CD8-positive, alpha-beta memory T cell (primary cell): ENCODE measurements around the gene MAGEF1. TPM values are rescaled to one million over a fixed set of nuclear protein-coding genes. Genes with fewer than 3 reads are reported as not detected.

Source experiments
- CTCF ChIA-PET: fragments of 350-600 bp; sonication (Branson Sonifier 250); formaldehyde crosslinking; loops from one replicate; lab custom pipeline; 2021; ENCODE audit warnings: antibody characterized with exemption; lab: Charles Lee
- POLR2A ChIA-PET: fragments of 350-600 bp; sonication (Branson Sonifier 250); formaldehyde crosslinking; loops from one replicate; lab custom pipeline; 2021; ENCODE audit warnings: antibody characterized with exemption; lab: Charles Lee
- DNase-seq, 5 donors: peaks; one replicate each; pipeline versions ENCODE4 v3.0.0 to v3.0.0-alpha.2; 2020 to 2022; ENCODE audit warnings: mixed read lengths in 1 of 5
- H3K27ac ChIP-seq: one replicate; pipeline ENCODE4 v1.7.0; 2013; ENCODE audit warnings: low read depth, mild to moderate bottlenecking, low read length, moderate library complexity
- H3K27me3 ChIP-seq: 2 replicates; pipeline ENCODE4 v1.7.0; 2013; ENCODE audit warnings: low read length, mild to moderate bottlenecking; ENCODE audit not compliant: insufficient read depth, poor library complexity, severe bottlenecking
- H3K36me3 ChIP-seq: 2 replicates; pipeline ENCODE4 v1.7.0; 2013; ENCODE audit warnings: mild to moderate bottlenecking, low read length, moderate library complexity; ENCODE audit not compliant: insufficient read depth
- H3K4me1 ChIP-seq: 2 replicates; pipeline ENCODE4 v1.7.0; 2013; ENCODE audit warnings: mild to moderate bottlenecking, low read length, moderate library complexity; ENCODE audit not compliant: insufficient read depth
- H3K4me3 ChIP-seq: 2 replicates; pipeline ENCODE4 v1.7.0; 2013; ENCODE audit warnings: mild to moderate bottlenecking, low read length
- H3K9me3 ChIP-seq: 2 replicates; pipeline ENCODE4 v1.7.0; 2013; ENCODE audit warnings: mild to moderate bottlenecking, low read length
- H3K27ac Mint-ChIP-seq, 8 donors: one replicate each; pipeline ENCODE4 v1.8.0; 2020 to 2021; ENCODE audit warnings: mixed read lengths in 8 of 8, mild to moderate bottlenecking in 6 of 8, inconsistent platforms in 3 of 8, moderate library complexity in 3 of 8
- H3K27me3 Mint-ChIP-seq, 2 donors: one replicate each; pipeline ENCODE4 v1.8.0; 2020 to 2021; ENCODE audit warnings: mixed read lengths in 2 of 2, mild to moderate bottlenecking in 1 of 2, moderate library complexity in 1 of 2
- H3K36me3 Mint-ChIP-seq, 3 donors: one replicate each; pipeline ENCODE4 v1.8.0; 2020 to 2021; ENCODE audit warnings: mixed read lengths in 3 of 3, inconsistent platforms in 1 of 3, mild to moderate bottlenecking in 1 of 3
- H3K4me1 Mint-ChIP-seq, 3 donors: one replicate each; pipeline ENCODE4 v1.8.0; 2020 to 2021; ENCODE audit warnings: mixed read lengths in 3 of 3, inconsistent platforms in 1 of 3, mild to moderate bottlenecking in 1 of 3
- H3K4me3 Mint-ChIP-seq, 7 donors: one replicate each; pipeline ENCODE4 v1.8.0; 2020 to 2021; ENCODE audit warnings: mixed read lengths in 7 of 7, mild to moderate bottlenecking in 6 of 7, moderate library complexity in 4 of 7, inconsistent platforms in 2 of 7
- H3K9me3 Mint-ChIP-seq, 5 donors: one replicate each; pipeline ENCODE4 v1.8.0; 2020 to 2022; ENCODE audit warnings: mixed read lengths in 5 of 5, mild to moderate bottlenecking in 3 of 5, moderate library complexity in 2 of 5, inconsistent platforms in 1 of 5
- polyA plus RNA-seq: library from polyadenylated mRNA; unstranded; fragments of 300-500 nt; fragmentation: Illumina TruSeq; gene quantifications from one replicate; pipeline ENCODE4 v1.2.3, GENCODE V29; 2021
- total RNA-seq, 2 experiments: library from RNA; stranded (reverse); gene quantifications; one replicate each; pipeline ENCODE4 v1.2.3, GENCODE V29; 2021

Gene MAGEF1
- total and polyA plus RNA-seq, 3 experiments from 2014 or later = 14.5 to 25.0 (median 24.5) TPM

DNA sequence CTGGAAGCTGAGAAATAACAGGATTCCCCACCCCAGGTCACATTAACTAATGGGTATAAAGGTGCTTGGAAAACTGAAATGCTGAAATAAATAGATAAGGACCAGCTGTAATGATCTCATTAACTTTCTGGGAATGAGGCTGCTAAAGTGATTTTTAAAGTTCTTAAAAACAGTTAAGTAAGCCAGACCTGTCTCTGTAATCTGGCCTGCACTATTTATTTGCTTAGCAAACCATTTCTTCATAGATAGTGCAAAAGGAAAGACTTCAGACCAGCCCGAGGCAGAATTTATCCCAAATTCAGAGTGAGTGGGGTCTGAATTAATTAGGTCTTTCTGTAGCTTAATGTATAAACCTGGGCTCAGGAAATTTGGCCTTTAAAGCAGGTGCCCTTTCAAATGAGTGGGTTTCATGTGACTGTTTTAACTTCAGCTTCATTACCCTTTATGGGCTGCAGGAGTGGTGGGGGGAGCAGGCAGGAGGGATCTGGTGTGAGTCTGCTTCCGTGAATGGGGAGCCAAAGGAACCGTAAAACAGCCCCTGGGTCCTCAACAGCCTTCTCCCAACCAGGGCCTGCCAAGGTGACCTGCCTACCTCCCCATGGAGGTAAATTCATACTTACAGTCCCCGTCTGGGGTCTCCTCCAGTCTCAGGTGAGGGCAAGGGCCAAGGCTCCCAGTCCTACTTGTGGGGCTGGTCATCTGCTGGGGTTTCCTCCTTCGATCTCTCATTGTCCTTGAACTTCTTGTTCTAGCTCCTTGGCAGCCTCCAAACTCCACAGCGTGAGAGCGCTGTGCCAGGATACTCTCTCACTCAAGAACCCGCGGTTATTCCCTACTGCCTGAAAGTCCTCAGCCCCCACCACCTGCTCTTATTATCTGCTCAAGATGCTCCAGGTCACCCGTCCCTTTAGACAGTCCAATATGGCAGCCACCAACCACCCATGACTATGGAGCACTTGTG lies 31.2 kb downstream of the MAGEF1 start:
- H3K27ac ChIP-seq = no peak overlapping the region
- H3K9me3 ChIP-seq = no peaks in the 10 kb centered on the region
- H3K9me3 Mint-ChIP-seq = no peaks in the 10 kb centered on the region
- H3K27ac Mint-ChIP-seq = peak overlapping the region in 1 of 8 donors; percentile 29
- H3K4me3 ChIP-seq = no peak overlapping the region
- H3K27me3 Mint-ChIP-seq = peaks cover 11 to 14% of the 10 kb centered on the region in 2 donors
- DNase-seq = no peak
- no peaks in the 10 kb centered on the region for H3K27me3 ChIP-seq
- no peaks in the 10 kb centered on the region for H3K36me3 Mint-ChIP-seq
- POLR2A ChIA-PET = no interaction called here
- H3K4me1 Mint-ChIP-seq = no peaks in the 10 kb centered on the region
- no peaks in the 10 kb centered on the region for H3K4me1 ChIP-seq
- CTCF ChIA-PET = interaction anchor here (0.6 to 1.2 kb wide), 2 partner anchors 10 to 49 kb away, joined by 3 read pairs; no protein-coding TSS in a partner anchor
- H3K36me3 ChIP-seq = no peaks in the 10 kb centered on the region
- no peak overlapping the region for H3K4me3 Mint-ChIP-seq

DNA sequence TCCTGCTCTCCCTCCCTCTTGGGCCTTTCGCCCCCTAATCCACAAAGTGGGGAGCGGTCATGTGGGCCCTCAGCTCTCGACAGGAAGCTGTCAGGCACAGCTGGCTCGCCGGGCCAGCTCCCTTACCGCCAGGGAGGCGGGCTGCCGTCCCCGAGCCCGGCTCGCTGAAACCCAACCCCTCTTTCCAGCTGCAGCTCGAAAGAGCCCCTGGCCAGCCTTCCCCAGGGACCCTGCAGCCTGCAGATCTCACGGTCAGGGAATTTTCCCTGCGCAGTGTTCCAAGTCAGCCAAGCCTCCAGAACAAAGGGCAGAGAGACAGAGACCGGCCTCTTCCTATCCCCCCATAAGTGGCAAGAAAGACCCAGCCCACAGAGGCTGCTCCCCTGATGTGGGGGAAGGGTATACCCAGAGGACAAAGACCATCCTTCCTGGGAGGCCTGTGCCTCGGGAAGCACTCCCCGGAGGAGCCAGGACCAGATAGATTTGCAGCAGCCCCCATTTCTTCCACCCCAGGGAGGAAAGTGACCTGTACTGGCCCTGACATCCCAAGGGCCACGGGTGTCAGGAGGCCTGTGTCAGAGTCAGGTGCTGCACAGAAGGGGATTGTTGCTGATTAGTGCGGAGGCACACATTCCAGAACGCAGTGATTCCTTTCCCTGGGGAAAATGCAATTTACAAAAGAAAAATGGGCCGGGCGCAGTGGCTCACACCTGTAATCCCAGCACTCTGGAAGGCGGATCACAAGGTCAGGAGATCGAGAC lies 32.6 kb downstream of the MAGEF1 start:
- Mint-ChIP-seq H3K4me3 (no peak overlapping the region), H3K4me1 (no peaks in the 10 kb centered on the region), H3K36me3 (no peaks in the 10 kb centered on the region), H3K27ac (no peak overlapping the region), H3K9me3 (no peaks in the 10 kb centered on the region), H3K27me3 (peaks cover 11 to 16% of the 10 kb centered on the region in 2 donors)
- Histone ChIP-seq H3K27me3 (no peaks in the 10 kb centered on the region), H3K4me3 (no peak overlapping the region), H3K4me1 (no peaks in the 10 kb centered on the region), H3K27ac (no peak overlapping the region), H3K9me3 (no peaks in the 10 kb centered on the region), H3K36me3 (no peaks in the 10 kb centered on the region)
- ChIA-PET CTCF (interaction anchor here (1.2 to 1.6 kb wide), 2 partner anchors 8 to 99 kb away, joined by 3 to 4 read pairs; no protein-coding TSS in a partner anchor), POLR2A (no interaction called here)
- DNase-seq = no peak

DNA sequence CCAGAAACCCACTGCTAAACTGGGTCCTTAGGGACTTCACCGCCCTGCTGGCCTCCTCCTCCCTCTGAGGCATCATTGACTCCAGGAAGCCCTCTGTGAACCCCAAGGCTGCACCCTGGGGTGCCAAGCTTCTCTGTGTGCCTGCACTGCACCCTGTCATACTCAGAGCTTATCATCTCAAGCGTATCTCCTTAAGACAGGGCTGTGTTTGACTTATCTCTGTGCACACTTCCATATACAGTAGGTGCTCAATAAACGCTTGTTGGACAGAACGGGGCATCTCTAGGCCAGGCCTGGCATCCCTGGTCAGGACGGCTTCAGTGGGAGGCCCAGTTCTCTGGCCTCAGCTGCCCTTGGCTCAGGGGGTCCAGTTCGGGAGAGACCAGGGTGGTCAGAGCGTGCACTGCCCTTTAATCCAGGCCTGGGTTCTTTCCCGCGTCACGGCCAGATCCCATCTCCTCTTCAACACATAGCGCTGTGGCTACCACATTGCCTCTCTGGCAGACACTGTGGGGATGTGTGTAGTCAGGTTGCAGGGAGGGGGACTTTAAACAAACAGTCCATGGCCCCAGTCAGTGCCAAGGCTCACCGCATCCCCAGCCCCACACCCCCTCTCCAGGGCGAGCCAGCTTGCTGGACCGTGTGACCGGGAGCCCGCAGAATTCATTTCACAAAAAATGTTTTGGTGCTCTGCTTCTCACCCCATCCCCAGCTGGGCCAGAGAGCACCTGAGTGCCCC lies 33.4 kb downstream of the MAGEF1 start:
- Mint-ChIP-seq H3K4me3 (no peak overlapping the region), H3K27me3 (peaks cover 11 to 16% of the 10 kb centered on the region in 2 donors), H3K36me3 (no peaks in the 10 kb centered on the region), H3K27ac (peak overlapping the region in 1 of 8 donors; percentile 32), H3K4me1 (no peaks in the 10 kb centered on the region), H3K9me3 (no peaks in the 10 kb centered on the region)
- no peak overlapping the region for H3K4me3 ChIP-seq
- H3K27me3 ChIP-seq = no peaks in the 10 kb centered on the region
- H3K4me1 ChIP-seq = no peaks in the 10 kb centered on the region
- POLR2A ChIA-PET = no interaction called here
- no peaks in the 10 kb centered on the region for H3K36me3 ChIP-seq
- no peaks in the 10 kb centered on the region for H3K9me3 ChIP-seq
- H3K27ac ChIP-seq = no peak overlapping the region
- no peak for DNase-seq
- CTCF ChIA-PET = interaction anchor here (1.6 kb wide), 1 partner anchor 100 kb away, joined by 4 read pairs; no protein-coding TSS in a partner anchor

DNA sequence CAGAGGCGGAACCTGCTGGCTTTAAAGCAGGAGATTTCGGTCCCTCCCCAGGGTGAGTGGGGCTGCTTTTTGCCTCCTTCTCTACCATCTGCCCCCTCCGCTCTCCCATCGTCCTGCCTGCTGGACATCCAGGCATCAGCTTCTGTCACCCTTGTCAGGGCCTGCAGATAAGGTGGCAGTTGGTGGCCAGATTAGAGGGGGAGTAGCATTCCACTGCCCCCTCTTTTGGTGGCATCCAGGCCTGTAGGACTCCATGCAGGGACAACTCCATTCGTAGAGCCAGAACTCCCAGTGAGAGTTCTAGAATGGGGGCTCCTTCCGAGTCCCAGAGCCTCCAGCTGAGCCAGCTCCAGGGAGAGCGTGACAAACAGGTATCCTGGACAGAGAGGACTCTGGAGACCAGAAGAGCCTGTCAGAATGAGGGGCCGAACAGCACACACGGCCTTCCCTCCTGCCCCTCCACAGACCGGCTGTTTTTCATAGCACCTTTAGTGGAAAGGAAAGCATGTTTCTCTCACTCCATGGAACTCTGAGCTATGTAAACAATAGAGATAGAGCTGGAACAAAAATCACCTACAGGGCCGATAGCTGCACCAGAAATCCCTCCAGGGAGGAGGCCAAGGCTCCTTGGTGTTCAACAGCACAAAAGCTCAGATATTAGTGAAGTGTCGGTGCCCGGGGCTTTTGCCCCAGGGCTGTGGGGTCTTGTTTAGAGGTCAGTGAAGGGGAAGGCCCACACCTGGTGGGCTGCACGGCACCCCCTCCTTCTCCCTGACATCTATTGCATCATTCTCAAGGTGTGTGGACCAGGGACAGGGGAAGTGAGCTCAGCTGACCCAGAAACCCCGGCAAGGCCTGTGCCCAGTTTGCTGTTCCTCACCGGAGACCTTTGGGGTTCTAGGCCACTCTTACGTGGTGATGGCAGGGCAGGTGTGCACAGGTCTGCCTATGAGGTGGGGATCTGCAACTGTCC lies 34.2 kb downstream of the MAGEF1 start:
- no peak for DNase-seq
- no peaks in the 10 kb centered on the region for H3K4me1 ChIP-seq
- no peaks in the 10 kb centered on the region for H3K4me1 Mint-ChIP-seq
- ChIA-PET POLR2A (no interaction called here), CTCF (interaction anchor here (1.6 kb wide), 1 partner anchor 101 kb away, joined by 4 read pairs; no protein-coding TSS in a partner anchor)
- peaks cover 11 to 18% of the 10 kb centered on the region in 2 donors for H3K27me3 Mint-ChIP-seq
- no peaks in the 10 kb centered on the region for H3K36me3 Mint-ChIP-seq
- no peaks in the 10 kb centered on the region for H3K36me3 ChIP-seq
- H3K27ac Mint-ChIP-seq = peak overlapping the region in 1 of 8 donors; percentile 84
- H3K27ac ChIP-seq = no peak overlapping the region
- H3K27me3 ChIP-seq = no peaks in the 10 kb centered on the region
- H3K4me3 ChIP-seq = no peak overlapping the region
- no peaks in the 10 kb centered on the region for H3K9me3 Mint-ChIP-seq
- H3K4me3 Mint-ChIP-seq = no peak overlapping the region
- no peaks in the 10 kb centered on the region for H3K9me3 ChIP-seq

- no peaks in the 10 kb centered on the region for H3K9me3 ChIP-seq
- Mint-ChIP-seq H3K9me3 (no peaks in the 10 kb centered on the region), H3K27ac (no peak overlapping the region), H3K4me3 (no peak overlapping the region), H3K4me1 (no peaks in the 10 kb centered on the region), H3K36me3 (no peaks in the 10 kb centered on the region), H3K27me3 (peaks cover 11 to 19% of the 10 kb centered on the region in 2 donors)
- ChIA-PET POLR2A (no interaction called here), CTCF (no interaction called here)
- no peaks in the 10 kb centered on the region for H3K36me3 ChIP-seq
- H3K27ac ChIP-seq = no peak overlapping the region
- H3K4me1 ChIP-seq = no peaks in the 10 kb centered on the region
- no peaks in the 10 kb centered on the region for H3K27me3 ChIP-seq
- H3K4me3 ChIP-seq = no peak overlapping the region
- no peak for DNase-seq
Observed at GRCh38 chr3:184676927-184677326, 34.9 kb downstream of the MAGEF1 start.

- Mint-ChIP-seq H3K4me1 (no peaks in the 10 kb centered on the region), H3K27ac (no peak overlapping the region), H3K36me3 (peaks cover 0 to 4% (median 0%) of the 10 kb centered on the region in 3 donors), H3K9me3 (no peaks in the 10 kb centered on the region), H3K27me3 (peaks cover 11 to 22% of the 10 kb centered on the region in 2 donors), H3K4me3 (no peak overlapping the region)
- Histone ChIP-seq H3K27ac (no peak overlapping the region), H3K36me3 (no peaks in the 10 kb centered on the region), H3K4me1 (no peaks in the 10 kb centered on the region), H3K27me3 (no peaks in the 10 kb centered on the region), H3K4me3 (no peak overlapping the region), H3K9me3 (no peaks in the 10 kb centered on the region)
- ChIA-PET POLR2A (no interaction called here), CTCF (no interaction called here)
- DNase-seq = no peak
Observed at GRCh38 chr3:184674626-184675025, 37.2 kb downstream of the MAGEF1 start.
